ENCODE results near the gene USP17L17. TPM values are rescaled to one million over a fixed set of nuclear protein-coding genes. Genes with fewer than 3 reads are reported as not detected.

USP17L17 gene
- total RNA-seq: not detected in 2 replicates

GRCh38 chr4:9243579-9243978 lies at the start of gene USP17L17:
TSS of gene USP17L17 (plus strand) at chr4:9243879. CDS start at chr4:9243879, 0 bp downstream.

GRCh38 chr4:9210357-9210756 lies 33.3 kb upstream of the USP17L17 start, which contains the start of gene USP17L10:
TSS of gene USP17L10 (plus strand) at chr4:9210657. CDS start at chr4:9210657, 0 bp downstream.

GRCh38 chr4:9215105-9215504 lies 28.6 kb upstream of the USP17L17 start, which contains the start of gene USP17L11:
TSS of gene USP17L11 (plus strand) at chr4:9215405. CDS start at chr4:9215405, 0 bp downstream.

GRCh38 chr4:9219852-9220251 lies 23.8 kb upstream of the USP17L17 start, which contains the start of gene USP17L12:
TSS of gene USP17L12 (plus strand) at chr4:9220152. CDS start at chr4:9220152, 0 bp downstream.

GRCh38 chr4:9224596-9224995 lies 19.1 kb upstream of the USP17L17 start, which contains the start of gene USP17L13:
TSS of gene USP17L13 (plus strand) at chr4:9224896. CDS start at chr4:9224896, 0 bp downstream.

GRCh38 chr4:9234085-9234484 lies 9.6 kb upstream of the USP17L17 start, which contains the start of gene USP17L15:
TSS of gene USP17L15 (plus strand) at chr4:9234385. CDS start at chr4:9234385, 0 bp downstream.

GRCh38 chr4:9247953-9248680 lies 4.4 kb downstream of the USP17L17 start, which contains the start of gene USP17L18:
TSS of gene USP17L18 (plus strand) at chr4:9248630. CDS start at chr4:9248630, 0 bp downstream.

GRCh38 chr4:9253078-9253477 lies 9.4 kb downstream of the USP17L17 start, which contains the start of gene USP17L19:
TSS of gene USP17L19 (plus strand) at chr4:9253378. CDS start at chr4:9253378, 0 bp downstream.

GRCh38 chr4:9257824-9258223 lies 14.1 kb downstream of the USP17L17 start, which contains the start of gene USP17L20:
TSS of gene USP17L20 (plus strand) at chr4:9258124. CDS start at chr4:9258124, 0 bp downstream.

GRCh38 chr4:9262572-9262971 lies 18.9 kb downstream of the USP17L17 start, which contains the start of gene USP17L21:
TSS of gene USP17L21 (plus strand) at chr4:9262872. CDS start at chr4:9262872, 0 bp downstream.

GRCh38 chr4:9267319-9267718 lies 23.6 kb downstream of the USP17L17 start, which contains the start of gene USP17L22:
TSS of gene USP17L22 (plus strand) at chr4:9267619. CDS start at chr4:9267619, 0 bp downstream.

Other genes starting within 250 kb of the USP17L17 start
- gene FAM90A26, start 73.5 kb upstream of the USP17L17 start, total RNA-seq: not detected in 2 replicates
- gene USP17L10, start 33.2 kb upstream of the USP17L17 start, total RNA-seq: not detected in 2 replicates
- gene USP17L11, start 28.5 kb upstream of the USP17L17 start, total RNA-seq: not detected in 2 replicates
- gene USP17L12, start 23.7 kb upstream of the USP17L17 start, total RNA-seq: not detected in 2 replicates
- gene USP17L13, start 19.0 kb upstream of the USP17L17 start, total RNA-seq: not detected in 2 replicates
- gene USP17L15, start 9.5 kb upstream of the USP17L17 start, total RNA-seq: not detected in 2 replicates
- gene USP17L18, start 4.8 kb downstream of the USP17L17 start, total RNA-seq: not detected in 2 replicates
- not detected in 2 replicates for gene USP17L19, start 9.5 kb downstream of the USP17L17 start, total RNA-seq
- not detected in 2 replicates for gene USP17L20, start 14.2 kb downstream of the USP17L17 start, total RNA-seq
- gene USP17L21, start 19.0 kb downstream of the USP17L17 start, total RNA-seq: not detected in 2 replicates
- gene USP17L22, start 23.7 kb downstream of the USP17L17 start, total RNA-seq: not detected in 2 replicates
- not detected in 2 replicates for gene USP17L24, start 81.3 kb downstream of the USP17L17 start, total RNA-seq
- gene USP17L25, start 86.0 kb downstream of the USP17L17 start, total RNA-seq: not detected in 2 replicates
- not detected in 2 replicates for gene USP17L26, start 90.8 kb downstream of the USP17L17 start, total RNA-seq
- gene USP17L5, start 95.5 kb downstream of the USP17L17 start, total RNA-seq: not detected in 2 replicates
- not detected in 2 replicates for gene USP17L27, start 100.3 kb downstream of the USP17L17 start, total RNA-seq
- gene USP17L28, start 105.0 kb downstream of the USP17L17 start, total RNA-seq: not detected in 2 replicates
- gene USP17L29, start 109.8 kb downstream of the USP17L17 start, total RNA-seq: not detected in 2 replicates
- not detected in 2 replicates for gene USP17L30, start 119.2 kb downstream of the USP17L17 start, total RNA-seq
- gene DEFB131A, start 200.5 kb downstream of the USP17L17 start, total RNA-seq: not detected in 2 replicates

All from epithelial cell of alveolus of lung (primary cell).